ENCODE results near the gene PARD6G.

The PARD6G gene

GRCh38 chr18:80182855-80183254, 64.5 kb downstream of the PARD6G start:
- no peak for DNase-seq
- H3K27ac ChIP-seq: no peak overlapping the region
- TF ChIP-seq, protein P1, sequence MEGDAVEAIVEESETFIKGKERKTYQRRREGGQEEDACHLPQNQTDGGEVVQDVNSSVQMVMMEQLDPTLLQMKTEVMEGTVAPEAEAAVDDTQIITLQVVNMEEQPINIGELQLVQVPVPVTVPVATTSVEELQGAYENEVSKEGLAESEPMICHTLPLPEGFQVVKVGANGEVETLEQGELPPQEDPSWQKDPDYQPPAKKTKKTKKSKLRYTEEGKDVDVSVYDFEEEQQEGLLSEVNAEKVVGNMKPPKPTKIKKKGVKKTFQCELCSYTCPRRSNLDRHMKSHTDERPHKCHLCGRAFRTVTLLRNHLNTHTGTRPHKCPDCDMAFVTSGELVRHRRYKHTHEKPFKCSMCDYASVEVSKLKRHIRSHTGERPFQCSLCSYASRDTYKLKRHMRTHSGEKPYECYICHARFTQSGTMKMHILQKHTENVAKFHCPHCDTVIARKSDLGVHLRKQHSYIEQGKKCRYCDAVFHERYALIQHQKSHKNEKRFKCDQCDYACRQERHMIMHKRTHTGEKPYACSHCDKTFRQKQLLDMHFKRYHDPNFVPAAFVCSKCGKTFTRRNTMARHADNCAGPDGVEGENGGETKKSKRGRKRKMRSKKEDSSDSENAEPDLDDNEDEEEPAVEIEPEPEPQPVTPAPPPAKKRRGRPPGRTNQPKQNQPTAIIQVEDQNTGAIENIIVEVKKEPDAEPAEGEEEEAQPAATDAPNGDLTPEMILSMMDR (IDR thresholded peaks at IDR 0.05; ENCODE audit: low read depth, low read length): no peak
- H3K36me3 ChIP-seq: no peaks in the 10 kb centered on the region
- H3K4me3 ChIP-seq (ENCODE audit: low read depth, low read length): no peak overlapping the region
- H3K9me3 ChIP-seq (ENCODE audit: severe bottlenecking): no peaks in the 10 kb centered on the region
- H3K27me3 ChIP-seq (ENCODE audit: insufficient read depth, low read depth, severe bottlenecking): no peaks in the 10 kb centered on the region

DNA sequence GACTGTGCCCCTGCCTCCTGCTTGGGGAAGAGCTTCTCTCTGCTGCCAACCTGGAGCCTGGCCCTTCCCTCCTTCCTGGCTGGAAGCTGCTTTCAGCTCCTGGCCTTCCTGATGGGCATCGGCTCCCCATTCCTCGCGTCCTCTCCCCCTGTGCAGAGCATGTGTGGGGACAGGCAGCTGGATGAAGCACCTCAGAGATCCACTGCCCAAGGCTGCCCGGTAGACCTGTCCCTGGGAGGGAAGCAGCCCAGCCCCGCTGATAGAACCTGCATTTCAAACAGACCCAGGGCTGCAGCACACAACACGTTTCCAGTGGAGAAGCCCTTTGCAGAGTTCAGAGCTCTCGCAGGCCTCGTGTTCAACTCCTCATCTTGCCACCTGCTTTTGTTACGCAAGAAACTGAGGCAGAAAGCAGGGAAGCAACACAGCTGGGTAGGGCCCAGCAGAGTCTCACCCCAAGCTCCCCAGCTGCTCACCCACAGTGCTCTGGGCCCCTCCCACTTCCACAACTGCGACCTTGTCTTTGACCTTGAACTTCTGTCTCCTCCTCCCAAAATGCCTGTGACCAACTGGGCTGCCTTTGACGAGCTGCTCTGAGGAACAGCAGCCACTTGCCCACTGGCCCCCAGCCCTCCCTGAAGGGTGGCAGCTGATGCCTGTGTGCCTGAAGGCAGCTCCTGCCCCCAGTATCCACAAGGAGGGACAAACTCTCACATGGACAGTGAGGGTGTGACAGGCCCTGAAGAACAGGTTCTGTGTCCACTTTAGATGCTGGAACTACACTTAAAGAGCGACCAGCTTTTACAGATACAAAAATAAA, 65.5 kb downstream of the PARD6G start:
- TF ChIP-seq, protein P1 (IDR thresholded peaks at IDR 0.05; ENCODE audit: low read depth, low read length): no peak
- H3K27me3 ChIP-seq (ENCODE audit: insufficient read depth, low read depth, severe bottlenecking): no peaks in the 10 kb centered on the region
- H3K9me3 ChIP-seq (ENCODE audit: severe bottlenecking): no peaks in the 10 kb centered on the region
- no peak for DNase-seq
- H3K27ac ChIP-seq: no peak overlapping the region
- H3K4me3 ChIP-seq (ENCODE audit: low read depth, low read length): no peak overlapping the region
- H3K36me3 ChIP-seq: no peaks in the 10 kb centered on the region

DNA sequence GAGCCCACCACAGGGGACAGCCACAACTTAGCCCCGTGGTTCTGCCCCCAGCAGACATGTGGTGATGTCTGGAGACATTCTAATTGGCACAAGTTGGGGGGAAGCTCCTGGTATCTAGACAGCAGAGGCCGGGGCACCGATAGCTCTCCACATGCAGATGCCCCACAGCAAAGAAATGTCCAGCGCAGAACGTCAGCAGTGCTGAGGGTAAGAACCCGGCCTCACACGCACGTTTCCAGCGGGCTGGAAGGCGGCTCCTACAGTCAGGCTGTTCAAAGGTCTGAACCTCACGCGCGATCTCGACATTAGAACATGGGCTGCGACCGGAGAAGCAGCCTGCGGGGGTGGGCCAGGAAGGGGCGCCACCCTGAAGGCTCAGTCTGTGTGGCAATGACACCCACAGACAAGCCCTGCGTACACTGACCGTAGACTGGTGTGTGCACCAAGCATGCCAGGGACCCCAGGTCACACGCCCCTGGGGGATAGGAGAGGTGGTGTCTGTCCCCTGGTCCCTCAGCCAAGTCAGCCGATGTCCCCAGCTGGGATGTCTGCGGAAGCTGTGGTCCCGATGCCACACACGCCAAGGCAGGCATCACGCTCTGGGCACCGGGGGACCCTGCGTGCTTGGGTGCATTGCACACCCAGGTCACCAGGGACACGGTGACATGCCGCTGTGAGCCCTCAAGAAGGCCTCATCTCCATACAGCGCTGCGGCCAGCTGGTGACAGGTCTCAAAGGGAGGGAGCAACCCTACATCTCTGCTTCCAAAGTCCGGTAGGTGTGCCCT, 66.3 kb downstream of the PARD6G start:
- H3K27me3 ChIP-seq (ENCODE audit: insufficient read depth, low read depth, severe bottlenecking): no peaks in the 10 kb centered on the region
- no peak overlapping the region for H3K27ac ChIP-seq
- TF ChIP-seq, protein P1 (IDR thresholded peaks at IDR 0.05; ENCODE audit: low read depth, low read length): no peak

GRCh38 chr18:80179857-80180558, 67.3 kb downstream of the PARD6G start:
- DNase-seq: no peak
- Histone ChIP-seq H3K4me3 (ENCODE audit: low read depth, low read length) (no peak overlapping the region), H3K9me3 (ENCODE audit: severe bottlenecking) (no peaks in the 10 kb centered on the region), H3K27me3 (ENCODE audit: insufficient read depth, low read depth, severe bottlenecking) (no peaks in the 10 kb centered on the region), H3K27ac (no peak overlapping the region), H3K36me3 (no peaks in the 10 kb centered on the region)
- TF ChIP-seq, protein P1 (IDR thresholded peaks at IDR 0.05; ENCODE audit: low read depth, low read length): no peak

More for the DNA sequence above, 66.3 kb downstream of the PARD6G start:
- DNase-seq: no peak
- H3K9me3 ChIP-seq (ENCODE audit: severe bottlenecking): no peaks in the 10 kb centered on the region
- no peak overlapping the region for H3K4me3 ChIP-seq (ENCODE audit: low read depth, low read length)
- no peaks in the 10 kb centered on the region for H3K36me3 ChIP-seq

DNA sequence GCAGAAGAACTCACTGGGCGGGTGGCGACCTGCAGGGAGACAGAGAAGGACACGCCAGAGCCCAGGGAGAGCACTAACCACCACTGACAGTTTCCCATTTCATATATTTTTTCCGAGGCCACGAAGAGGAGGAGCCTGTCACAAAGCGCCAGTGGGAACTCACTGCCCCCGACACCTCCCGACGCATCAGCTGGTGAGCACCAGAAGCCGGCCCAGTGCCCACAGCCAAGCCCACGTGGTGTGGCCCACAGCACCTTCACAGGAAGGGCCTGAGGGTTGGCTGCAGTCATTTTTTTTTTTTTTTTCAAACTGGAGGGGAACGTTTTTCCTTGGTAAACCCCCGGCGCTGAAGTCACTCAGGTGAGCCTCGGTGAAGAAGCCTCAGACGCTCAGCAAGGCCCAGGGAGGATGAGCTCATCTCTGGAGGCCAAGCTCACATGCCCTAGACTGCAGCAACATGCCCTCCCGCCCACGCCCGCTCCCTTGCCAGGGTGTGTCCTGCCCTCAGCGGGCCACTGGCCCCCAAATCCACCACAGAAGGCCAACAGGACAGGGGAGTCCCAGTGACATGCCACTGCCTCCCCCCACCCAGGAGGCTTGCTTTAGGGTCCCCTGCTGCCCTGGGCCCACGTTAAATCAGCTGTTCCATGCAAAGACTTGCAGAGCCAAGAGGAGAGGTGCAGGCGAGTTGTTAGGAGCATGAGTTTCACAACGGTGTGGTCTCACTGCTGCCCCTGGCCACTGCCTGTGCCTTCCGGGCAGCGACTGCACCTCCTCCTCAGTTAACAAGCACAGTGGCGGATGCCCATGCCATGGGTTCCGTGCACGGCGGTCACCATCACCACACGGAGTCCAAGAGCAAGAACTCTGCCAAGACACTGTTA, 68.1 kb downstream of the PARD6G start:
- Histone ChIP-seq H3K27me3 (ENCODE audit: insufficient read depth, low read depth, severe bottlenecking) (no peaks in the 10 kb centered on the region), H3K27ac (no peak overlapping the region), H3K9me3 (ENCODE audit: severe bottlenecking) (no peaks in the 10 kb centered on the region), H3K4me3 (ENCODE audit: low read depth, low read length) (no peak overlapping the region), H3K36me3 (no peaks in the 10 kb centered on the region)
- no peak for DNase-seq
- TF ChIP-seq, protein P1 (IDR thresholded peaks at IDR 0.05; ENCODE audit: low read depth, low read length): no peak

Measured in WERI-Rb-1 (cell line).